GM19099 (cell line): ENCODE results near the gene UNC5C.

Experiments
- POLR2A ChIP-seq: IDR thresholded peaks from 3 replicates; pipeline ENCODE4 v1.6.1; 2011; ENCODE audit warnings: low read depth; ENCODE audit not compliant: insufficient read length; ENCODE audit errors: extremely low read depth

Gene UNC5C

GRCh38 chr4:95283320-95283719, 265.5 kb downstream of the UNC5C start:
- TF ChIP-seq POLR2A = no peak

GRCh38 chr4:95272797-95273196, 276.0 kb downstream of the UNC5C start:
- TF ChIP-seq POLR2A = no peak

DNA sequence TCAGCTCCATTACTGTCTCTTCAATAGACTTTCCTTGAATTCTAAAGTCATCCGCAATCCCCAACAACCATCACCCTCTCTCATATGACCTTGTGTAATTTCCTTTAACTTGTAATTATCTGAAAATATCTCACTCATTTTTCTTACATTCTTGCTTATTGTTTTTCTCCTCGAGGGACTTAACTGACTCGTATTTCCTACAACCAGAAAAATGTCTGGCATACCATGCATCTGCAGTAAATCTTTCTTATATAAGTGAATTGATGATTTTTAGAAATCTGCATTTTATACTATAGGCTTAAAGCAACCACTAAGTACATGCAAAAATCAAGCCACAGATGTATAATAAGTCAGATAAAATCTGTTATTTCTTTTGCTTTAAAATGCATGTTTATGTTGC, 276.7 kb downstream of the UNC5C start:
- TF ChIP-seq POLR2A = no peak

DNA sequence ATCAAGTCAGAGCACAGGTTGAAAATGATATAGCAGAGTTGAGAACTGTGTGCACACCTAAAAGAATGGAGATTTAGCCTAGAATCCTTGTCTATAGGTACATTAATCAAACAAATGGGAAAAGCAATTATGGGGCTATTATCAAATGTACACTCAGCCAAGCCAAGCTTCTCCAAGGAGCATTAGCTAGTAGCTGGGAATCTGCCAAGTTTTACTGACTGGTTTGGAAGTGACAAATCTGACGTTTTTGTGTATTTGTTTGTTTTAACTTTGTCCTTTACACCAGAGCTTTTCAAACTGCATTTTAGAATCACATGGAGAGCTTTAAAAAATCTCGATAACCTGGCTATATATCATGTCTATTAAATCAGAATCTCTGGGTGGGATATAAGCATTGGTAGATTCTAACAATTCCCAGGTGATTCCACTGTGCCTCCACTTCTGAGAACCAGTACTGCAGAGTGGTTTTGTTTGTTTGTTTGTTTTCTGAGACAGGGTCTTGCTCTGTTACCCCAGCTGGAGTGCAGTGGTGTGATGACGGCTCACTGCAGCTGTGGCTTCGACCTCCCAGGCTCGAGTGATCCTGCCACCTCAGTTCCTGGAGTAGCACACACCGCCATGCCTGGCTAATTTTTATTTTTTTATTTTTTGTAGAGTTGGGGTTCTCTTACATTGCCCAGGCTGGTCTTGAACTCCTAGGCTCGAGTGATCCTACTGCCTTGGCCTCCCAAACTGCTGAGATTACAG, 279.8 kb downstream of the UNC5C start:
- TF ChIP-seq POLR2A = no peak

DNA sequence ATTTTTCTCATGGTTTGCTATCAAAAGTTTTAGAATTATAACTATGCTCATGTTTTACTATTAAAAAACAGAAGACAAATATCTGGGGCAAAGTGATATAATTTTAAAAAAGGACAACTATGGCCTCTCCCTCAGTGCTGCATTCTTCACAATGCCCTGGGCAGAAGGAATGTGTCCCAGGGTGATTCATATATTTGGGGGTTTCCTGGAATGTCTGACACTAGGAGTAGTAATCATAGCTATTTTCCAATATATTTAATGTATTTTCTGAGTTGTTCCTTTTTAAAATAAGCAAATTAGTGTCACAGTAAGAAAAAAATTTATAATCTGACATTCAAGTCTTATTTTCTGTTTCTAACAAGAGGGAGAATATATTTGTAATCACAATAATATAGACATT, 281.7 kb downstream of the UNC5C start:
- TF ChIP-seq POLR2A = no peak

GRCh38 chr4:95265814-95266740, 282.7 kb downstream of the UNC5C start:
- no peak for TF ChIP-seq POLR2A

GRCh38 chr4:95264843-95265242, 283.9 kb downstream of the UNC5C start:
- TF ChIP-seq POLR2A = no peak

- no peak for TF ChIP-seq POLR2A
Measured at GRCh38 chr4:95263960-95264359, 284.8 kb downstream of the UNC5C start.

DNA sequence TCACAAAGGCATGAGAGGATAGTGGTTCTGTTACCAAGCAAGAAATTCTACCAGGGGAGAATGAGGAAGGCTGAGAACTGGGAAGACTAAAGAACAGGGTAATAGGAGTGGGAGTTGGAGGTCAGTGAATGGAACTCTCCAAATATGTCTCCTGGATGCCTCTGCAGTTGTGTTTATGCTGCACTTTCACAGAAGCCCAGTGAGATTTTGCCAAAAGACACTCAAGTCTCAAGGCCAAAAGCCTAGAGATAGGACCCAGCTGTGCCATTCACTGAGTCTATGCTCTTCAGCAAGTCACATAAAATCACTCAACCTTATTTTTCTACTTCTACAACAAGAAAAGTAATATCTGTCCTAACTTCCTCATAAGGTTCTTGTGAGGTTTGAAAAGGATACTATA, 285.4 kb downstream of the UNC5C start:
- TF ChIP-seq POLR2A = no peak

DNA sequence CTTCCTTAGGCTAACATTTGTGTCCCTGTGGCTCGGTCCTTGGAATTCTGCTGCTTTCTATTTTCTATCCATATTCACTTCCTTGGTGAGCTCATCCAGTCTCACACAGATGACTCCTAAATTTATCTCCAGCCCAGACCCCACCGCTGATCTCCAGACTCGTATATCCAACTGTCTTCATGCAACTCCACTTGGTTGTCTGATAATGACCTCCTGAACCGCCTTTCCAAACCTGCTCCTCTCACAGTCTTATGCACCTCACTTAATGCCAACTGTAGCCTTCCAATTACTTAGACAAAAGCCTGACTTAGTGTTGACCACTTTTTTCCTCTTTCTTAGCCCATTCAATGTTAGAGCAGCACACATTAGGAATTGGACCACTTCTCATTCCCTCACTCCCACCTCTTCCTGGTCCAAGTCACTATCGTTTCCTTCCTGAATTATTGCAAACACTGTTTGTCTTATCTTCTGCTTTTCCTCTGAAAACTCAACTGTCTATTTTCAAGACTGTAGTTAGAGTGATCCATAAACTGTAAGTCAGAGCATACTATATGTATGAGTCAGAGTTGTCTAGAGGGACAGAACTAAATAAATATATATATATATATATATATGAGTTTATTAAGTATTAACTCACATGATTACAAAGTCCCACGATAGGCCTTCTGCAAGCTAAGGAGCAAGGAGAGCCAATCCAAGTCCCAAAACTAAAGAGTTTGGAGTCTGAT, 292.5 kb downstream of the UNC5C start:
- TF ChIP-seq POLR2A = no peak

GRCh38 chr4:95255396-95256107, 293.2 kb downstream of the UNC5C start:
- TF ChIP-seq POLR2A = no peak

- TF ChIP-seq POLR2A = no peak
Measured at GRCh38 chr4:95251568-95251967, 297.2 kb downstream of the UNC5C start.

DNA sequence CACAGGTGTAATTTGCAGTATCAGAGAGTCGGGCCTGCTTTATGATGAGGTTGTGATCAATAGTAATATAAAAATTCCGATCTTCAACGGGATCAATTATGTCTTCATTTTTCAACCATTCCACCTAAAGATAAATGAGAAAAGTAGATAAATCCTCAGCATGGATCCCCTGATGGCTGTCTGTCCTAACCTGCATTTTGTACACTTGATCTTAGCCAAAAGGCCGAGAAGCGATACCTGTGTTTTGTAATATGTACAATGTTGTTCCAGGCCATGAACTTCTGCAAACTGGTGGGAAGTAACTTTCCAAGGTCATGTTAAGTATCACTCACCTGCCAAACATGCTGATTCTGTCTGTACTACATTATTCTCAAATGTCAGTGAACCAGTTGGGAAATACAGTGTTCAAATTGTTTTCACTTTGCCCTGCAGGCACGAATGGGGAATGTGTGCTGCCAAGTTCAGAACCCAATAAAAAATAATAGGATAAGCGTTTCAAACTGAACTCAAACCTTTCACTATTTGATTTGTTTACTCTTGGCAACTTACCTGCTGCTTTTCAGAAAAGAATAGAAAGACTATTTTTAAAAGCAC, 298.1 kb downstream of the UNC5C start:
- no peak for TF ChIP-seq POLR2A

DNA sequence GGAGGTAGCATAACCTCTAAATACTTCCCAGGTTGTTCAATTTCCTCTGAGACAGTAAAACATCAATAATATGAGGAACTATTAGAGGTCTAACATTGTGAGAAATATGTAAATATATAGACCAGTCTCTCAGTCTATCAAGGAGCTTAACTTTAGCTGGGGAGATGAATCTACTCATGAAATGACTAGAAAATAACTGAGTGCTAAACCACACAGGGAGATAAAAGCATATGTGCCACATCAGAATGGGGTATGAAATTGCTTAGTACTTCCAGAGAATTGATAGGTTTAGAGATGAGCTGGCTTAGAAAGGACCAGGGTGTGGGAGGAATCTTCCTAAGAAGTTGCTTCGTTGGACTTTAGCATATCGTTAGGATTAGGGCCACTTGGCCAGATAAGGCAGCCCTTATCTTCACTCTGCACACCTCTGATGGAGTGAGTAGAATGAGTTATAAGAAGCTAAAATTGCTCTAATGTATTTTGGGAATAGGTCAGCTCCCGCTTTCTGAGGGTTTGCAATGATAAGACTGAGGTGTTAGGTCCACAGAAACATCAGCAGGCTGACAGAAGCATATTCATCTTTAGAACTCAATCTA, 299.2 kb downstream of the UNC5C start:
- TF ChIP-seq POLR2A = no peak
